Measurements from ENCODE around the gene SNX21.
"Not testable (repeated sequence)": the region's sequence is repeated elsewhere in the genome, so short reads cannot be mapped to it uniquely, and the experiment has no call there.

The SNX21 gene

GRCh38 chr20:45833030-45833882, at the start of gene SNX21:
TSS of gene SNX21 (plus strand) at chr20:45833799. CDS start at chr20:45833920, 121 bp downstream.
- peak; percentile 70 for DNase-seq

GRCh38 chr20:45788351-45788750, 45.2 kb upstream of the SNX21 start:
- DNase-seq: no peak

- DNase-seq: peak; percentile 46
Measured at GRCh38 chr20:45792317-45793118, 41.1 kb upstream of the SNX21 start.

- no peak for DNase-seq
Measured at GRCh38 chr20:45796337-45797065, 37.1 kb upstream of the SNX21 start.

GRCh38 chr20:45797510-45797909, 36.1 kb upstream of the SNX21 start:
- DNase-seq: not testable (repeated sequence)

GRCh38 chr20:45797955-45798354, 35.6 kb upstream of the SNX21 start:
- not testable (repeated sequence) for DNase-seq

GRCh38 chr20:45798935-45799642, 34.5 kb upstream of the SNX21 start:
- DNase-seq: peak; percentile 80

- no peak for DNase-seq
Measured at GRCh38 chr20:45801851-45802250, 31.7 kb upstream of the SNX21 start.

GRCh38 chr20:45810191-45810970, 23.2 kb upstream of the SNX21 start:
- no peak for DNase-seq

GRCh38 chr20:45812157-45813005, 21.2 kb upstream of the SNX21 start, which contains the start of gene UBE2C:
TSS of gene UBE2C (plus strand) at chr20:45812644. CDS start at chr20:45812696, 52 bp downstream.
- peak; percentile 99 for DNase-seq

GRCh38 chr20:45813006-45813340, 20.6 kb upstream of the SNX21 start:
- no peak for DNase-seq

- DNase-seq: no peak
Measured at GRCh38 chr20:45813489-45813888, 20.1 kb upstream of the SNX21 start.

- DNase-seq: no peak
Measured at GRCh38 chr20:45814314-45814713, 19.3 kb upstream of the SNX21 start.

- DNase-seq: no peak
Measured at GRCh38 chr20:45816951-45817350, 16.6 kb upstream of the SNX21 start.

- no peak for DNase-seq
Measured at GRCh38 chr20:45817376-45818194, 16.0 kb upstream of the SNX21 start.

- DNase-seq: no peak
Measured at GRCh38 chr20:45818239-45818638, 15.4 kb upstream of the SNX21 start.

- no peak for DNase-seq
Measured at GRCh38 chr20:45819466-45819865, 14.1 kb upstream of the SNX21 start.

- peak; percentile 25 for DNase-seq
Measured at GRCh38 chr20:45821947-45822346, 11.7 kb upstream of the SNX21 start.

GRCh38 chr20:45822857-45823256, 10.7 kb upstream of the SNX21 start:
- DNase-seq: peak; percentile 59

Measured in NCI-H146 (cell line).